HFFc6 (cell line): ENCODE data around the gene GCSAM. TPM values are rescaled to one million over a fixed set of nuclear protein-coding genes. Genes with fewer than 3 reads are reported as not detected.

Experiments used
- DNase-seq: peaks from one replicate; pipeline ENCODE4 v3.0.0-alpha.2; 2018
- H3K27ac Mint-ChIP-seq: 2 replicates; pipeline ENCODE4 v1.8.0; 2020; ENCODE audit warnings: mild to moderate bottlenecking, mixed read lengths
- H3K27me3 Mint-ChIP-seq: 2 replicates; pipeline ENCODE4 v1.8.0; 2021; ENCODE audit warnings: mild to moderate bottlenecking, moderate library complexity, mixed read lengths; ENCODE audit not compliant: insufficient read depth
- H3K36me3 Mint-ChIP-seq: 2 replicates; pipeline ENCODE4 v1.8.0; 2021; ENCODE audit warnings: low read depth, mixed read lengths
- H3K4me1 Mint-ChIP-seq: 2 replicates; pipeline ENCODE4 v1.8.0; 2020; ENCODE audit warnings: low read depth, mixed read lengths
- H3K4me3 Mint-ChIP-seq: 2 replicates; pipeline ENCODE4 v1.8.0; 2020; ENCODE audit warnings: mild to moderate bottlenecking, moderate library complexity, mixed read lengths
- H3K9me3 Mint-ChIP-seq: 2 replicates; pipeline ENCODE4 v1.8.0; 2020; ENCODE audit warnings: mild to moderate bottlenecking, mixed read lengths
- total RNA-seq, 6 experiments: library from RNA; stranded (reverse); fragmentation: NEBNext Ultra II Directional; extraction: Animal tissue kit (Norgen Biotek cat#: 25700); gene quantifications; 2 replicates in 1 of 6; 3 replicates in 5 of 6; pipeline ENCODE4 v1.2.3, GENCODE V29; 2021
- TF ChIP-seq, protein P1 (sequence below): fragments of 200-600 bp; sonication (generic); IDR thresholded peaks from 2 replicates; pipeline ENCODE4 v1.5.0; 2021; ENCODE audit warnings: antibody characterized with exemption, mild to moderate bottlenecking

The GCSAM gene
- total RNA-seq, 6 experiments from 2014 or later = not detected

DNA sequence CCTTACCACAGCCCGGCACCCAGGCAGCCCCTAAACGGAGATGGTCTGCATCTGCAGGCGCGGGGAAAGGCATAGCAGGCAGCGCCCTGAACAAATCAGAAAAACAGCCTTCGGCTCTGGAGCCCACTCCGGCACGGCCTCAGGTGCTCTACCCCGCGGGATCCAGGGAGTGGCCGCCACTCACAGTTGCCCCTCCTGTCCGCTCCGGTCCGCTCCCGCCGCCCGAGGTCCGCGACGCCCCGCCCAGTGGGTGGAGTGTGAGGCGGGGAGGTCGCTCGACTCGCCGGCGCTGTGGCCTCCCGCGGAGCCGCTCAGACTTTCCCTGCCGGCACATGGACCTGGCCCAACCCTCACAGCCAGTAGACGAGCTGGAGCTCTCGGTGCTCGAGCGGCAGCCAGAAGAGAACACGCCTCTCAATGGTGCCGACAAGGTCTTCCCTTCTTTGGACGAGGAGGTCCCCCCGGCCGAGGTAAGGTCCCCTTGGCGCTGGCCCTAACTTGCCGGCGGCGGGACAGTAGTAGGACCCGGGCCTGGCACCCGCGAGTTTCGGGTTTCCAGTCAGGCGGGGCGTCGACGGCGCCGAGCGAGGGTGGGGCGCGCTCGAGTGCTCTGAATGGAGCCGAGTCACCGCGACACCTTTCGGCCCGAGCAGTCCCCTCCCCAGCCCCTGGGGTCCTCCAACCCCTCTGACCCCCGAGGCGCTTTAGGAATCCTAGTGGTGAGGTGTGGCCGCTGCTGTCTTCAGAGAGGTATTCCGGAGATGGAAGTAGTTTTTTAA, 46.8 kb downstream of the GCSAM start, which contains the start of gene C3orf52:
Gene C3orf52, plus strand, starts transcription at position 314 of the 779 bp plus-strand sequence. Its CDS starts 19 bp downstream, at position 333.
- Mint-ChIP-seq H3K9me3 (no peaks in the 10 kb centered on the region), H3K36me3 (peaks cover 12% of the 10 kb centered on the region), H3K27ac (peak within 1 kb of the TSS; percentile 96), H3K4me1 (peaks cover 55% of the 10 kb centered on the region), H3K27me3 (peaks cover 3% of the 10 kb centered on the region; the same call in 1 of the 2 replicates), H3K4me3 (peak within 1 kb of the TSS; percentile 98)
- TF ChIP-seq, protein P1, sequence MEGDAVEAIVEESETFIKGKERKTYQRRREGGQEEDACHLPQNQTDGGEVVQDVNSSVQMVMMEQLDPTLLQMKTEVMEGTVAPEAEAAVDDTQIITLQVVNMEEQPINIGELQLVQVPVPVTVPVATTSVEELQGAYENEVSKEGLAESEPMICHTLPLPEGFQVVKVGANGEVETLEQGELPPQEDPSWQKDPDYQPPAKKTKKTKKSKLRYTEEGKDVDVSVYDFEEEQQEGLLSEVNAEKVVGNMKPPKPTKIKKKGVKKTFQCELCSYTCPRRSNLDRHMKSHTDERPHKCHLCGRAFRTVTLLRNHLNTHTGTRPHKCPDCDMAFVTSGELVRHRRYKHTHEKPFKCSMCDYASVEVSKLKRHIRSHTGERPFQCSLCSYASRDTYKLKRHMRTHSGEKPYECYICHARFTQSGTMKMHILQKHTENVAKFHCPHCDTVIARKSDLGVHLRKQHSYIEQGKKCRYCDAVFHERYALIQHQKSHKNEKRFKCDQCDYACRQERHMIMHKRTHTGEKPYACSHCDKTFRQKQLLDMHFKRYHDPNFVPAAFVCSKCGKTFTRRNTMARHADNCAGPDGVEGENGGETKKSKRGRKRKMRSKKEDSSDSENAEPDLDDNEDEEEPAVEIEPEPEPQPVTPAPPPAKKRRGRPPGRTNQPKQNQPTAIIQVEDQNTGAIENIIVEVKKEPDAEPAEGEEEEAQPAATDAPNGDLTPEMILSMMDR = peak; percentile 58
- peak; percentile 82 for DNase-seq

DNA sequence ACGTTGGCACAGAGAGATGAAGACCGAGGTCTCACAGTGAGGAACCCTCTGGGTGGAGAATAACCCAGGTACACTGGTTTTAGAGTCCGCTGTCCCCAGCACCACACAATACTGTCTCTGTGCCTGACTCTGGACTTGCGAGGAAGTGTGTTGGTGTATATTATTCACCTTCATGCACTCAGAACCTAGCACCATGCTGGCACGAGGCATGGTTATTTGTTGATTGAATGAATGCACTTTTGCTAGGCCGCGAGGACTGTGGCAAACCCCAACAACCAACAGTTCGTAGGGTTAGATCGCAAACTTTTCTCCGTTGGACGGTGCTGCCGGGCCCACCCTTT, 47.3 kb downstream of the GCSAM start:
- Mint-ChIP-seq H3K4me3 (peak overlapping the region; percentile 98), H3K27me3 (peaks cover 3% of the 10 kb centered on the region; the same call in 1 of the 2 replicates), H3K27ac (peak overlapping the region; percentile 96), H3K9me3 (no peaks in the 10 kb centered on the region), H3K4me1 (peaks cover 50% of the 10 kb centered on the region), H3K36me3 (peaks cover 8% of the 10 kb centered on the region; the same call in 1 of the 2 replicates)
- TF ChIP-seq, protein P1 = no peak
- no peak for DNase-seq

DNA sequence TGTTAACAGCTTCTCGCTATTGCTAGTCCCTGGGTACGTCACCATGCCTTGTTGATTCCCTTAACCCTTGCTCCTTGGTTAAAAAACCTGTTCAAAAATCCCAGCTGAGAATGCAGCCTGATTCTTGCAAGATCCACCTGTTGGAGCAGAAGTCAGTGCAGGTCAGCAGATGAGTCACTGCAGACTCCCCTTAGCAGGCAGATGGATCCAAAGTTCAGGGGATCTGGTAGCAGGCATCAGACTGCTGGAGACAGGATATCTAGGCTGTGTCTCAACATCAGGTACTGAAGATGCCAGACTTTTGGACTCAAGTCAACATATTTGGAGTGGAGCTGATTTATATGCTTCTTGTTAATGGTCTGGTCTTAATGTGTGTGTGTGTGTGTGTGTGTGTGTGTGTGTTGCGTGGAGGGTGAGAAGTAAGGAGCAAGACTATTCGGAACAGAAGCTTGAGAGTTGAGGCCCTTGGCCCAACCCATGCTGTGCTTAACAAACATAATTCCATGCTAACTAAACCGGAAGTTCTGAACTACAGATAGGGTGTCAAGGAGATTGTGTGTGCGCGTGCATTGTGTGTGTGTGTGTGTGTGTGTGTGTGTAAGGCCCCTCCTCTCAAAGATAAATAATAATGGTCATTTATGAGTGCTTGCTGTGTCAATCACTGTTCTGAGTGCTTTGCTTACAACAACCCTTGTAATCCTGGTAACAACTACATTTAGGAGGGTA, 47.9 kb downstream of the GCSAM start:
- TF ChIP-seq, protein P1 = no peak
- H3K36me3 Mint-ChIP-seq = peaks cover 8% of the 10 kb centered on the region; the same call in 1 of the 2 replicates
- peaks cover 44% of the 10 kb centered on the region for H3K4me1 Mint-ChIP-seq
- DNase-seq = no peak
- H3K27ac Mint-ChIP-seq = no peak overlapping the region; the same call in 1 of the 2 replicates
- peak overlapping the region; percentile 98; the same call in 1 of the 2 replicates for H3K4me3 Mint-ChIP-seq
- H3K27me3 Mint-ChIP-seq = peaks cover 3% of the 10 kb centered on the region; the same call in 1 of the 2 replicates
- H3K9me3 Mint-ChIP-seq = no peaks in the 10 kb centered on the region

DNA sequence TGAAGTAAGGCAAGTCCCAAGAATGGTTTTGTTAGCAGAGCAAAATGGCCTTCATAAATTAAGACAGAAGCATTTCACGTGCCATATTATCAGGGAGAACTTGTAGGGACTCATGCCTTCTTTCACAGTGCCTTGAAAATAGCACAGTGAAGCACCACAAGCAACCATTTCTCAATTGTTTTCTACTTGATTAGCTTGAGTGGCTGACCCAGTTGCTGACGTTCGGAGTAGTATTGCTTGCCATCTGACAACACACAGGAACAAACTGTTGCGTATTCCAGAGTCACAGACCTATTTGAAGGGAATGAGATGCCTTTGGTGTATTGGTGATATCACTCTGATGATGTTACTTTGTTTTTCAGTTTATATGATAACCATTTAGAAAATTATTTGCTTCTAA, 49.8 kb downstream of the GCSAM start:
- no peak overlapping the region for H3K27ac Mint-ChIP-seq
- no peak overlapping the region for H3K4me3 Mint-ChIP-seq
- TF ChIP-seq, protein P1 = no peak
- peaks cover 3% of the 10 kb centered on the region; the same call in 1 of the 2 replicates for H3K27me3 Mint-ChIP-seq
- H3K9me3 Mint-ChIP-seq = no peaks in the 10 kb centered on the region
- peaks cover 27% of the 10 kb centered on the region for H3K4me1 Mint-ChIP-seq
- H3K36me3 Mint-ChIP-seq = peaks cover 6% of the 10 kb centered on the region; the same call in 1 of the 2 replicates
- DNase-seq = no peak

DNA sequence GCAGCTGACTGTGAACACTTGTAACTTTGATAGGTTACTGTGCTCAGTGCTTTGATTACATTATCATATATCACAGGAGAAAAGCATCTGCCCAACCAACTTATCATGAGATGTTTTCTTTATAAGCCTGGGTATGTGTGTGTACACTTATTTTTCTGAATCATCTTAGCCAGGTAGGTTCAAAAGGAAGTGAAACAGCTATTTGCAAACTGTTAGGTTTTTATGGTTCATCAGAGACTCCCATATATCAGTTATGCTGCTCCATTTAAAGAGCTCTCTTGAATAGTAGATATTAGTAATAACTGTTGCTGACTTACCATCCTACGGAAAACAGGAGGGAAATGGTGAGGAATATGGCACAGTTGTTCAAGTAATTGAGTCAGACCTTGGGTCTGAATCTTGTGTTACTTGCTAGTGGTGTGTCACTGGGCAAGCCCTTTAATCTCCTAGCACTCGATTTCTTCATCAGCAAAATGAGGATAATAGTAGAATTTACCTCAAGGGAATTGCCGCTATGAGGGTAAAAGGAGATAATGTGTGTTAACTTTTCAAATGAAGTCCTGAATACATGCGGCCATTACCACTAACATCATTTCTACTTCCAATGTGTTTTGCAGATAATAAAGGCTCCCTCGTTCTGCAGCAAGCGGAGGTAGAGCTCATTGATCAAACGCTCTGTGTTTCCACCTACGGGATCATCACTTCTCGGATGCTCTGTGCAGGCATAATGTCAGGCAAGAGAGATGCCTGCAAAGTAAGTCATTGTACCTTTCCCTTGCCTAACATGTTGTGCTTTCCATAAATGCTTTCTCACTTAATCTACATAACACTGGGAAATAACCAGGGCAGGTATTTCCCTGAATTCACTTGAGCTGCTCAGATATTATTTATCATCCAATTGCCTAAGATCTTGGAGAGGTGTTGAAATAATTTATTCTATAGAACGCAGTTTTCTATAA, 54.6 kb downstream of the GCSAM start:
- TF ChIP-seq, protein P1 = no peak
- no peak overlapping the region for H3K27ac Mint-ChIP-seq
- no peaks in the 10 kb centered on the region for H3K36me3 Mint-ChIP-seq
- H3K9me3 Mint-ChIP-seq = no peaks in the 10 kb centered on the region
- no peak for DNase-seq
- H3K4me3 Mint-ChIP-seq = no peak overlapping the region
- H3K4me1 Mint-ChIP-seq = peaks cover 28% of the 10 kb centered on the region
- H3K27me3 Mint-ChIP-seq = no peaks in the 10 kb centered on the region
